K562 (cell line): ENCODE results near the gene CBX8. TPM values are rescaled to one million over a fixed set of nuclear protein-coding genes. Genes with fewer than 3 reads are reported as not detected.
A peak's percentile ranks its signal among the peaks of the same experiment; 100 is the strongest.

Source experiments
- BRD4 ChIP-seq: fragments of 200-600 bp; sonication (generic); IDR thresholded peaks from 2 replicates; pipeline ENCODE4 v1.6.1; 2017; ENCODE audit warnings: inconsistent platforms
- HDAC8 ChIP-seq: fragments of 450-650 bp; IDR thresholded peaks from 2 replicates; pipeline ENCODE4 v1.6.1; 2016; ENCODE audit warnings: mild to moderate bottlenecking, missing genetic modification characterization, moderate library complexity, missing compliant biosample characterization
- MCM2 ChIP-seq: fragments of 450-650 bp; IDR thresholded peaks from 2 replicates; pipeline ENCODE4 v1.6.1; 2017; ENCODE audit warnings: low read depth, mild to moderate bottlenecking
- PRMT5 ChIP-seq: sonication (generic); formaldehyde crosslinking; IDR thresholded peaks from 2 replicates; pipeline ENCODE4 v1.5.0; 2020; ENCODE audit warnings: missing genetic modification reagents
- RBM22 ChIP-seq: fragments of 200-400 bp; formaldehyde crosslinking; IDR thresholded peaks from 2 replicates; pipeline ENCODE4 v1.6.1; 2018; ENCODE audit warnings: low read length, low read depth; ENCODE audit not compliant: poor library complexity, severe bottlenecking
- ZBTB40 ChIP-seq, 2 experiments: fragments of 450-650 bp in 1 of 2; sonication (generic) in 1 of 2; formaldehyde crosslinking in 1 of 2; IDR thresholded peaks; 2 replicates each; pipeline versions ENCODE4 v1.7.1 to v1.9.0; 2016 to 2022; ENCODE audit warnings: inconsistent platforms in 1 of 2, mild to moderate bottlenecking in 1 of 2, missing genetic modification reagents in 1 of 2
- ZNF740 ChIP-seq, 3 experiments: fragments of 200-800 bp in 1 of 3; sonication (Bioruptor generic) in 1 of 3; sonication (generic) in 1 of 3; formaldehyde crosslinking in 1 of 3; IDR thresholded peaks; 2 replicates each; pipeline versions ENCODE4 v1.6.1 to v1.8.0; 2016 to 2022; ENCODE audit warnings: mild to moderate bottlenecking in 2 of 3, missing compliant biosample characterization in 2 of 3, missing genetic modification characterization in 2 of 3, missing genetic modification reagents in 1 of 3
- ZSCAN32 ChIP-seq: fragments of 450-650 bp; formaldehyde crosslinking; IDR thresholded peaks from 2 replicates; pipeline ENCODE4 v1.4.0; 2020; ENCODE audit warnings: mild to moderate bottlenecking, moderate library complexity
- polyA plus RNA-seq, 8 experiments: library from polyadenylated mRNA; depleted of rRNA in 4 of 8; stranded (reverse) in 5 of 8; unstranded in 3 of 8; fragments of >200 nt; fragmentation: Nextera tagmentation in 2 of 8; fragmentation: Illumina TruSeq in 1 of 8; extraction: Ambion mirVana in 2 of 8; extraction: Trizol in 1 of 8; gene quantifications; 2 replicates each; pipeline versions ENCODE4 v1.2.1 to v1.2.3, GENCODE V29; 2011 to 2014; ENCODE audit warnings: inconsistent platforms in 1 of 8, missing spikeins in 1 of 8
- total RNA-seq, 7 experiments: library from RNA; depleted of rRNA in 6 of 7; stranded (reverse); fragments of >200 nt in 6 of 7; fragmentation: Illumina TruSeq in 2 of 7; extraction: Trizol in 2 of 7; gene quantifications; 2 replicates each; pipeline versions ENCODE4 v1.2.1 to v1.2.3, GENCODE V29; 2011 to 2021; ENCODE audit warnings: low replicate concordance in 1 of 7

The CBX8 gene
- total and polyA plus RNA-seq, 9 of the 15 experiments (the other 6 are each of a cell fraction or from before 2014, with no cell fraction given), result 0.08 to 11.9 (median 2.6) TPM

- TF ChIP-seq ZBTB40 (IDR thresholded peaks at IDR 0.05) (0 out of 2 replicates have a peak, but pooled peaks have one; percentile 14), ZBTB40 (CRISPR knock-in tag; IDR thresholded peaks at IDR 0.05) (no peak), BRD4 (0 out of 2 replicates have a peak, but pooled peaks have one; percentile 23), HDAC8 (no peak), PRMT5 (CRISPR knock-in tag) (no peak), MCM2 (no peak), ZNF740 (CRISPR knock-in tag; IDR thresholded peaks at IDR 0.05) (peak; percentile 5; the same call in 1 of the 2 replicates), ZNF740 (tag; IDR thresholded peaks at IDR 0.05) (no peak), ZSCAN32 (CRISPR knock-in tag) (no peak), RBM22 (no peak)
These were observed 474 bp downstream of the CBX8 start (continued) for GRCh38 chr17:79796444-79796762.
